SH-SY5Y (cell line): ENCODE results near the gene RAMP3.

Experiments
- GATA2 ChIP-seq: IDR thresholded peaks from 2 replicates; pipeline ENCODE4 v1.6.1; 2011; ENCODE audit warnings: mild to moderate bottlenecking, low read depth, low read length
- GATA3 ChIP-seq: IDR thresholded peaks from 2 replicates; pipeline ENCODE4 v1.6.1; 2011; ENCODE audit warnings: low read depth, mild to moderate bottlenecking, low read length, moderate library complexity

Gene RAMP3

GRCh38 chr7:45160417-45160881, 2.9 kb downstream of the RAMP3 start:
- no peak for TF ChIP-seq GATA2
- no peak for TF ChIP-seq GATA3

- TF ChIP-seq GATA2 (no peak), GATA3 (no peak)
Measured at GRCh38 chr7:45161138-45161537, 3.5 kb downstream of the RAMP3 start.

GRCh38 chr7:45161842-45162241, 4.3 kb downstream of the RAMP3 start:
- TF ChIP-seq GATA2 (no peak), GATA3 (no peak)

- no peak for TF ChIP-seq GATA2
- no peak for TF ChIP-seq GATA3
Measured at GRCh38 chr7:45162311-45162845, 4.8 kb downstream of the RAMP3 start.

- no peak for TF ChIP-seq GATA3
- TF ChIP-seq GATA2 = no peak
Measured at GRCh38 chr7:45162943-45163691, 5.5 kb downstream of the RAMP3 start.

- no peak for TF ChIP-seq GATA2
- no peak for TF ChIP-seq GATA3
Measured at GRCh38 chr7:45163692-45164052, 6.1 kb downstream of the RAMP3 start.

- no peak for TF ChIP-seq GATA3
Measured at GRCh38 chr7:45165857-45166256, 8.3 kb downstream of the RAMP3 start.

- TF ChIP-seq GATA2 = no peak
Measured at GRCh38 chr7:45171946-45172345, 14.4 kb downstream of the RAMP3 start.

- TF ChIP-seq GATA2 (no peak), GATA3 (no peak)
Measured at GRCh38 chr7:45173596-45174327, 16.2 kb downstream of the RAMP3 start.

- no peak for TF ChIP-seq GATA2
- TF ChIP-seq GATA3 = no peak
Measured at GRCh38 chr7:45174328-45174610, 16.7 kb downstream of the RAMP3 start.

GRCh38 chr7:45174966-45175765, 17.6 kb downstream of the RAMP3 start:
- TF ChIP-seq GATA2 (no peak), GATA3 (no peak)

GRCh38 chr7:45176091-45176490, 18.5 kb downstream of the RAMP3 start:
- TF ChIP-seq GATA2 (no peak), GATA3 (no peak)

GRCh38 chr7:45176886-45177731, 19.5 kb downstream of the RAMP3 start:
- TF ChIP-seq GATA3 (no peak), GATA2 (no peak)

- TF ChIP-seq GATA2 = no peak
- no peak for TF ChIP-seq GATA3
Measured at GRCh38 chr7:45177801-45178200, 20.2 kb downstream of the RAMP3 start.
